ENCODE measurements around the gene C11orf97.
A peak's percentile ranks its signal among the peaks of the same experiment; 100 is the strongest.

DNA sequence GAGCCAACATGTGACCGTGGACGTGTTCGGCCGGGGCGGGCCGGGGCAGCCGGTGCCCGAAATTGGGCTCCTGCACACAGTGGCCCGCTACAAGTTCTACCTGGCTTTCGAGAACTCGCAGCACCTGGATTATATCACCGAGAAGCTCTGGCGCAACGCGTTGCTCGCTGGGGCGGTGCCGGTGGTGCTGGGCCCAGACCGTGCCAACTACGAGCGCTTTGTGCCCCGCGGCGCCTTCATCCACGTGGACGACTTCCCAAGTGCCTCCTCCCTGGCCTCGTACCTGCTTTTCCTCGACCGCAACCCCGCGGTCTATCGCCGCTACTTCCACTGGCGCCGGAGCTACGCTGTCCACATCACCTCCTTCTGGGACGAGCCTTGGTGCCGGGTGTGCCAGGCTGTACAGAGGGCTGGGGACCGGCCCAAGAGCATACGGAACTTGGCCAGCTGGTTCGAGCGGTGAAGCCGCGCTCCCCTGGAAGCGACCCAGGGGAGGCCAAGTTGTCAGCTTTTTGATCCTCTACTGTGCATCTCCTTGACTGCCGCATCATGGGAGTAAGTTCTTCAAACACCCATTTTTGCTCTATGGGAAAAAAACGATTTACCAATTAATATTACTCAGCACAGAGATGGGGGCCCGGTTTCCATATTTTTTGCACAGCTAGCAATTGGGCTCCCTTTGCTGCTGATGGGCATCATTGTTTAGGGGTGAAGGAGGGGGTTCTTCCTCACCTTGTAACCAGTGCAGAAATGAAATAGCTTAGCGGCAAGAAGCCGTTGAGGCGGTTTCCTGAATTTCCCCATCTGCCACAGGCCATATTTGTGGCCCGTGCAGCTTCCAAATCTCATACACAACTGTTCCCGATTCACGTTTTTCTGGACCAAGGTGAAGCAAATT lies 33.3 kb downstream of the C11orf97 start:
- TF ChIP-seq, protein P1, sequence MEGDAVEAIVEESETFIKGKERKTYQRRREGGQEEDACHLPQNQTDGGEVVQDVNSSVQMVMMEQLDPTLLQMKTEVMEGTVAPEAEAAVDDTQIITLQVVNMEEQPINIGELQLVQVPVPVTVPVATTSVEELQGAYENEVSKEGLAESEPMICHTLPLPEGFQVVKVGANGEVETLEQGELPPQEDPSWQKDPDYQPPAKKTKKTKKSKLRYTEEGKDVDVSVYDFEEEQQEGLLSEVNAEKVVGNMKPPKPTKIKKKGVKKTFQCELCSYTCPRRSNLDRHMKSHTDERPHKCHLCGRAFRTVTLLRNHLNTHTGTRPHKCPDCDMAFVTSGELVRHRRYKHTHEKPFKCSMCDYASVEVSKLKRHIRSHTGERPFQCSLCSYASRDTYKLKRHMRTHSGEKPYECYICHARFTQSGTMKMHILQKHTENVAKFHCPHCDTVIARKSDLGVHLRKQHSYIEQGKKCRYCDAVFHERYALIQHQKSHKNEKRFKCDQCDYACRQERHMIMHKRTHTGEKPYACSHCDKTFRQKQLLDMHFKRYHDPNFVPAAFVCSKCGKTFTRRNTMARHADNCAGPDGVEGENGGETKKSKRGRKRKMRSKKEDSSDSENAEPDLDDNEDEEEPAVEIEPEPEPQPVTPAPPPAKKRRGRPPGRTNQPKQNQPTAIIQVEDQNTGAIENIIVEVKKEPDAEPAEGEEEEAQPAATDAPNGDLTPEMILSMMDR (IDR thresholded peaks at IDR 0.05 in 8 of 11, conservative IDR thresholded peaks at IDR 0.05 in 3 of 11) = no peak
- TF ChIP-seq POLR2A (IDR thresholded peaks at IDR 0.05) (no peak), POLR2AphosphoS5 (IDR thresholded peaks at IDR 0.05) (peak in 1 of 3 donors; percentile 38)

All from spleen (tissue), 7 donors.